Psoas muscle (tissue), 8 donors: ENCODE data around the gene PTGDR. TPM values are rescaled to one million over a fixed set of nuclear protein-coding genes. Genes with fewer than 3 reads are reported as not detected.
A peak's percentile ranks its signal among the peaks of the same experiment; 100 is the strongest.

ENCODE experiments used
- ATAC-seq, 4 donors: fragments of 200-7000 bp; cut with Tn5 transposase; one replicate each; pipeline ENCODE4 v1.9.1; 2020; ENCODE audit warnings: moderate library complexity in 3 of 4, mild to moderate bottlenecking in 2 of 4
- DNase-seq, 2 donors: peaks; one replicate each; pipeline ENCODE4 v3.0.0-alpha.2; 2020
- H3K27ac ChIP-seq: fragments of 200-600 bp; one replicate; pipeline ENCODE4 v1.8.0; 2022
- H3K27me3 ChIP-seq, 3 donors: fragments of 200-600 bp in 1 of 3; one replicate each; pipeline versions ENCODE4 v1.6.1 to v1.8.0; 2013 to 2022; ENCODE audit warnings: low read length in 2 of 3, mild to moderate bottlenecking in 2 of 3, moderate library complexity in 1 of 3; ENCODE audit not compliant: insufficient read depth in 3 of 3
- H3K36me3 ChIP-seq, 2 donors: fragments of 200-600 bp in 1 of 2; one replicate each; pipeline versions ENCODE4 v1.6.1 to v1.8.0; 2013 to 2022; ENCODE audit warnings: low read depth in 1 of 2, mild to moderate bottlenecking in 1 of 2, moderate library complexity in 1 of 2; ENCODE audit not compliant: insufficient read depth in 1 of 2
- H3K4me1 ChIP-seq: fragments of 200-600 bp; one replicate; pipeline ENCODE4 v1.8.0; 2022
- H3K4me3 ChIP-seq: fragments of 200-600 bp; one replicate; pipeline ENCODE4 v1.8.0; 2022; ENCODE audit warnings: mild to moderate bottlenecking
- H3K9me3 ChIP-seq: fragments of 200-600 bp; one replicate; pipeline ENCODE4 v1.8.0; 2022
- CTCF ChIP-seq: fragments of 200-600 bp; IDR thresholded peaks from one replicate; pipeline ENCODE4 v1.8.0; 2022; ENCODE audit warnings: antibody characterized with exemption
- WGBS, 3 donors: extraction: QIAGEN DNeasy Blood & Tissue Kit; methylation state at CpG; one replicate each; pipeline versions ENCODE4 v1.1.6 to v1.1.7; 2013; 5-methylcytosine and 5-hydroxymethylcytosine counted together
- intact Hi-C, 2 donors: fragments of 100-400 bp; cut with DNase I; formaldehyde crosslinking; loops; one replicate each; pipeline versions ENCODE4 v1.11.0 to v1.14.2; 2022
- polyA plus RNA-seq, 3 donors: library from polyadenylated mRNA; stranded (reverse); fragments of 200-250 nt; gene quantifications; one replicate each; pipeline ENCODE4 v1.2.3, GENCODE V29; 2013
- total RNA-seq, 4 donors: library from RNA; stranded (reverse); fragmentation: NEBNext Ultra II Directional in 2 of 4; extraction: Animal tissue kit (Norgen Biotek cat#: 25700) in 2 of 4; gene quantifications; one replicate each; pipeline versions ENCODE4 v1.2.1 to v1.2.4, GENCODE V29; 2021 to 2023
- donor health status: healthy with polysubstance abuse.
- donor health status: DM: no; HTN: no; CAD: no; lungs with moderate emphysema.
- donor health status: Bipolar disorder and iron deficiency.
- donor health status: healthy.
- donor health status: DM: yes; HTN: yes; CAD: no.
- donor health status: DM: no; HTN: no; CAD: no.
- donor health status: DM: no; HTN: no; CAD: no.
- donor health status: DM: yes; HTN: yes; CAD: no.

Gene PTGDR
- total and polyA plus RNA-seq, 7 donors: 0.09 to 0.39 (median 0.18) TPM; not detected in 2

DNA sequence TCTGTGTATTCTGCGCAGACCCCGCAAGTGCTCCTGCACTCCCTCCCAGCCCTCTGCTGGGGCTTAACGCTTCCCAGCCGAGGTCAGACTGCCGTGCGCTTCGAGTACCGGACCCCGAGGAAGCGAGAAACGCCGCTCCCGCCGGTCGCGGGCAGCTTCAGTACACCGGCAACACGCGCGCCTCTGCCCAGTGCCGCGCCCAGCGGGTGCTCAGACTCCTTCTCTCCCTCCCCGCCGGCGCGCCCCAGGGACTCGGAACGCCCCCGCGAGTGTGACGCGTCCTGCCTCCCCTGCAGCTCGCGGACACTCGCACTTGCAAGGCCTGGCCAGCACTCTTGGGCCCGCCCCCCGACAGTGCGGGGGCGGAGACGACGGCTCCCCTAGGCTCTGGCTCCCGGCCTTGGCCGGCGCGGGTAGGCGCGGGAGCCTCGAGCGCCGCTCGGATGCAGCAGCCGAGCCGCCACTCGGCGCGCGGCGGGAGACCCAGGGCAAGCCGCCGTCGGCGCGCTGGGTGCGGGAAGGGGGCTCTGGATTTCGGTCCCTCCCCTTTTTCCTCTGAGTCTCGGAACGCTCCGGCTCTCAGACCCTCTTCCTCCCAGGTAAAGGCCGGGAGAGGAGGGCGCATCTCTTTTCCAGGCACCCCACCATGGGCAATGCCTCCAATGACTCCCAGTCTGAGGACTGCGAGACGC, 46.6 kb downstream of the PTGDR start, which contains the start of gene PTGER2:
PTGER2 (plus strand) TSS at position 410 of the 692 bp plus-strand sequence; CDS start at position 647, 237 bp downstream.
- no peak for TF ChIP-seq CTCF
- peaks cover 4 to 40% (median 6%) of the 10 kb centered on the region in 3 donors for H3K27me3 ChIP-seq
- ATAC-seq (peak; percentile 66 to 81 (median 76)), DNase-seq (peak; percentile 88 to 89)
- WGBS, 3 donors: 0 to 1% (median 1%) methylated on average over 60 to 72 of the region's 73 CpGs
- H3K4me1 ChIP-seq: no peaks in the 10 kb centered on the region
- intact Hi-C loops: no loop called here
- no peak within 1 kb of the TSS for H3K27ac ChIP-seq
- no peaks in the 10 kb centered on the region for H3K36me3 ChIP-seq
- no peaks in the 10 kb centered on the region for H3K9me3 ChIP-seq
- H3K4me3 ChIP-seq: peak within 1 kb of the TSS; percentile 67

- Histone ChIP-seq H3K27me3 (peaks cover 4 to 40% (median 6%) of the 10 kb centered on the region in 3 donors), H3K4me3 (peak overlapping the region; percentile 67), H3K27ac (no peak overlapping the region), H3K36me3 (no peaks in the 10 kb centered on the region), H3K4me1 (no peaks in the 10 kb centered on the region), H3K9me3 (no peaks in the 10 kb centered on the region)
- no peak for TF ChIP-seq CTCF
- intact Hi-C loops: no loop called here
- peak; percentile 25 to 61 for DNase-seq
- peak in 3 of 4 donors; percentile 23 to 41 (median 37) for ATAC-seq
- WGBS, 3 donors: 4 to 7% (median 7%) methylated on average over 61 to 63 of the region's 63 CpGs
These were observed 47.3 kb downstream of the PTGDR start for GRCh38 chr14:52314595-52315354.

- Histone ChIP-seq H3K9me3 (no peaks in the 10 kb centered on the region), H3K27me3 (peaks cover 4 to 40% (median 6%) of the 10 kb centered on the region in 3 donors), H3K27ac (no peak overlapping the region), H3K4me1 (no peaks in the 10 kb centered on the region), H3K4me3 (peak overlapping the region; percentile 67), H3K36me3 (no peaks in the 10 kb centered on the region)
- WGBS, 3 donors: 42 to 53% (median 51%) methylated on average over 11 of the region's 11 CpGs
- DNase-seq (no peak), ATAC-seq (no peak)
- intact Hi-C loops: no loop called here
- TF ChIP-seq CTCF: no peak
These were observed 47.8 kb downstream of the PTGDR start for GRCh38 chr14:52315355-52315718.

- TF ChIP-seq CTCF: no peak
- no peak for DNase-seq
- Histone ChIP-seq H3K4me3 (no peak overlapping the region), H3K27me3 (peaks cover 4 to 31% (median 6%) of the 10 kb centered on the region in 3 donors), H3K9me3 (peaks cover 7% of the 10 kb centered on the region), H3K36me3 (no peaks in the 10 kb centered on the region), H3K4me1 (no peaks in the 10 kb centered on the region), H3K27ac (no peak overlapping the region)
- intact Hi-C loops: no loop called here
- no peak for ATAC-seq
- 77 to 81% (median 79%) methylated on average over 2 of the region's 2 CpGs for WGBS, 3 donors
These were observed 50.6 kb downstream of the PTGDR start for GRCh38 chr14:52318062-52318461.
